ENCODE measurements around the gene ADAM15.

The ADAM15 gene

DNA sequence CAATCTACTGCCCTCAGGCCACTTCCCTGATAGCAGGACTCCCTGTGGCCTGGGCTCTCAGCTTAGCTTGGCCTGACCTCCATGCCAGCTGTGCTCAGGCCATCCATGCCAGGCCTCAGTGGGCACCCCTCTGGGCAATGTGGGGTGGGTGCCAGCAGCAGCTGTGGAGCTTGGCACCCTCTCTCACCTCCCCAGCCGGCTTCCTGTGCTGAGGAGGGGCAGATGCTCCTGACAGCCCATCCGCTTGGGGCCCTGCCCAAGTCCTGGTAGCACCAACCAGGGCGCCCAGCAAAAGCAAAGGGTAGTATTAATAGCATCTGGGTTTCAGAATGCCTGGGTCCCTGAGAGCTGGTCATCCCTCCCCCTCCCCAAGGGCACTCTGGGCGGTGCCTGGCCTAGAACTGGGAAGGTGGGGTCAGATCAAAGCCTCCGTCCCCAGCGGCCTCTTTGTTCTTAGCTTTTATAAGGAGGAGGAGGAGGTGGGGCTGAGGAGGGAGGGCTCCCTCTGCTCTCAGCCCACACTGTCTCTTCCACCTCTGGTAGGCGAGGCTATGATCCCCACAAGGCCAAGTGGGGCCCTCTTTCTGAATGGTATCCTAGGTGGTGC is 18.5 kb downstream of the ADAM15 start:
- no peak overlapping the region for H3K9ac ChIP-seq (ENCODE audit: low read depth, low read length, poor library complexity, severe bottlenecking)
- no peaks in the 10 kb centered on the region for H3K9me2 ChIP-seq (replicated peaks; ENCODE audit: low read depth, low read length)
- no peaks in the 10 kb centered on the region for H3K9me3 ChIP-seq (ENCODE audit: insufficient read depth, low read depth, low read length)
- H3K4me3 ChIP-seq (ENCODE audit: low read length, poor library complexity, severe bottlenecking), result no peak overlapping the region
- H3K27me3 ChIP-seq (ENCODE audit: insufficient read depth, low read length, poor library complexity, severe bottlenecking), result no peaks in the 10 kb centered on the region
- H3F3A ChIP-seq (ENCODE audit: low read depth), result no peaks in the 10 kb centered on the region
- peaks cover 7% of the 10 kb centered on the region for H4K20me1 ChIP-seq (ENCODE audit: insufficient read depth, low read length, poor library complexity, severe bottlenecking)
- H3K4me2 ChIP-seq (ENCODE audit: low read depth, low read length, poor library complexity, severe bottlenecking), result no peak overlapping the region
- peaks cover 43% of the 10 kb centered on the region for H3K4me1 ChIP-seq (ENCODE audit: insufficient read depth, low read length, poor library complexity, severe bottlenecking)
- no peak overlapping the region for H2AFZ ChIP-seq (ENCODE audit: low read length)
- no peaks in the 10 kb centered on the region for H3K36me3 ChIP-seq (ENCODE audit: insufficient read depth, low read length)
- H3K79me2 ChIP-seq (ENCODE audit: insufficient read depth, low read length), result peaks cover 19% of the 10 kb centered on the region
- TF ChIP-seq, protein P1, sequence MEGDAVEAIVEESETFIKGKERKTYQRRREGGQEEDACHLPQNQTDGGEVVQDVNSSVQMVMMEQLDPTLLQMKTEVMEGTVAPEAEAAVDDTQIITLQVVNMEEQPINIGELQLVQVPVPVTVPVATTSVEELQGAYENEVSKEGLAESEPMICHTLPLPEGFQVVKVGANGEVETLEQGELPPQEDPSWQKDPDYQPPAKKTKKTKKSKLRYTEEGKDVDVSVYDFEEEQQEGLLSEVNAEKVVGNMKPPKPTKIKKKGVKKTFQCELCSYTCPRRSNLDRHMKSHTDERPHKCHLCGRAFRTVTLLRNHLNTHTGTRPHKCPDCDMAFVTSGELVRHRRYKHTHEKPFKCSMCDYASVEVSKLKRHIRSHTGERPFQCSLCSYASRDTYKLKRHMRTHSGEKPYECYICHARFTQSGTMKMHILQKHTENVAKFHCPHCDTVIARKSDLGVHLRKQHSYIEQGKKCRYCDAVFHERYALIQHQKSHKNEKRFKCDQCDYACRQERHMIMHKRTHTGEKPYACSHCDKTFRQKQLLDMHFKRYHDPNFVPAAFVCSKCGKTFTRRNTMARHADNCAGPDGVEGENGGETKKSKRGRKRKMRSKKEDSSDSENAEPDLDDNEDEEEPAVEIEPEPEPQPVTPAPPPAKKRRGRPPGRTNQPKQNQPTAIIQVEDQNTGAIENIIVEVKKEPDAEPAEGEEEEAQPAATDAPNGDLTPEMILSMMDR (conservative IDR thresholded peaks at IDR 0.05; ENCODE audit: low read length), result no peak
- no peak for TF ChIP-seq EZH2phosphoT487 (IDR thresholded peaks at IDR 0.05; ENCODE audit: borderline replicate concordance)

DNA sequence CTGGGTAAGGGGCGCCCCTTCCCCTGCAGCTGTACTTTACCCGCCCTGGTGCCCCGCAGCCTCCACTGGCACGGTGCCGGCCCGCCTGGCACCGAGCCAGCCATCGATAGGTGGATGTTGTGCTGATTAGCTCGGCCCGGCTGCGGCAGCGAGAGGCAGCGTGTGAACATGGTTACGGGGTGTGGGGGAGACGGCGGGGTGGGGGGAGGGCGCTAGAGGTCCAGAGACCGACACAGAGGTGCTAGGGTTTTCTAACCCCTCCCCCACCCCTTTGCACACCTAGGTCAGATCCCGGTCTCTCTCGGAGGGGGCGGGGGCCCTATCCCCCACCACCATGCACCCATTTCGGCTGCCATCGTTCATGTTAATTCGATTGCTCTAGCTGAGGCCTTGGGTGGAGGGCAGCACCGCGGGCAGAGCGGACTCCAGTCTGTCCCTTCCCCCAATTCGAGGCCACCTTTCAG is 19.1 kb downstream of the ADAM15 start:
- H3K27me3 ChIP-seq (ENCODE audit: insufficient read depth, low read length, poor library complexity, severe bottlenecking), result no peaks in the 10 kb centered on the region
- no peaks in the 10 kb centered on the region for H3K36me3 ChIP-seq (ENCODE audit: insufficient read depth, low read length)
- TF ChIP-seq, protein P1 (conservative IDR thresholded peaks at IDR 0.05; ENCODE audit: low read length), result no peak
- no peak for TF ChIP-seq EZH2phosphoT487 (IDR thresholded peaks at IDR 0.05; ENCODE audit: borderline replicate concordance)
- H3K9me3 ChIP-seq (ENCODE audit: insufficient read depth, low read depth, low read length), result no peaks in the 10 kb centered on the region
- H3K9me2 ChIP-seq (replicated peaks; ENCODE audit: low read depth, low read length), result no peaks in the 10 kb centered on the region
- peaks cover 44% of the 10 kb centered on the region for H3K4me1 ChIP-seq (ENCODE audit: insufficient read depth, low read length, poor library complexity, severe bottlenecking)
- H3K4me3 ChIP-seq (ENCODE audit: low read length, poor library complexity, severe bottlenecking), result no peak overlapping the region
- H3K4me2 ChIP-seq (ENCODE audit: low read depth, low read length, poor library complexity, severe bottlenecking), result no peak overlapping the region
- no peak overlapping the region for H3K9ac ChIP-seq (ENCODE audit: low read depth, low read length, poor library complexity, severe bottlenecking)
- no peak overlapping the region for H2AFZ ChIP-seq (ENCODE audit: low read length)
- H4K20me1 ChIP-seq (ENCODE audit: insufficient read depth, low read length, poor library complexity, severe bottlenecking), result peaks cover 1% of the 10 kb centered on the region
- H3F3A ChIP-seq (ENCODE audit: low read depth), result no peaks in the 10 kb centered on the region
- peaks cover 13% of the 10 kb centered on the region; the same call in 1 of the 2 replicates for H3K79me2 ChIP-seq (ENCODE audit: insufficient read depth, low read length)

DNA sequence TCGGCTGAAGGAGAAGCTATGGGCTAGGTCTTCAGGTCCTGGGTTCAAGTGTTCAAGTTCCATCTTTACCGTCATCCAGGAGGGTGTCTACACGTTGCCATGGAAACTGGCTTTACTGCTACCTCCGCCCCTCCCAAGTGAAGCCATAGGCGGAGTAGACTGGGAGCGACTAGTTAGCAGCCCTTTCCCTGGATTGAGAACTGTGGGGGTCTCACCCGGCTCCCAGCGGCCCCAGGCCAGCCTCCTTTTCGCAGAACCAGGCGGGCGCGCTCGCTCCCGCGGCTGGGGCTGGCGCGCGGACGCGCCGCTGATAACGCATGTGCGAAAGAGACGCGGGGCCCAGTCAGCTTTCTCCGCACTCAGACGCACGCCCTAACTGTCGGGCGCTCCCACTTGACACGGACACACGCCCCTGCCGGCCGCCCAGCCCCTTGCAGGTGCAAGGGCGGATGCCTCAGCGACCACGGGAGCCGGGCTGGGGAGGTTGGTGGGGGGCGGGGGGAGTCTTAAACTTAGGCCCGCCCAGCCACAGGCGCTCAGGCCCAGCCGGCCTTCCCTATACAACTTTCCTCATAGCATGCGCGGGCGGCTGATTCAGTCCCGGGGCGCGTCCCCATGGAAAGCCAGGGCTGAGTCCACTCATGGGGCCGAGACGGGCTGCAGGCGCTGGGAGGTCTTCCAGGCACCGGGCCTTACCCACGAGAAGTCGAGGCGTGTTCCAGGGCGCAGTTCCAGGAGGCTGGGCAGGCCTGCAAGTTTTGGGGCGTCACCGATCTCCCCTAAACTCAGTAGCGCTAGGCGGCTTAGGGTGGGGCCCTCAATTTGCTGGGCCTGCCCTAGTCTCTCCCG is 19.8 kb downstream of the ADAM15 start:
- peaks cover 11% of the 10 kb centered on the region; the same call in 1 of the 2 replicates for H3K79me2 ChIP-seq (ENCODE audit: insufficient read depth, low read length)
- H3K27me3 ChIP-seq (ENCODE audit: insufficient read depth, low read length, poor library complexity, severe bottlenecking), result no peaks in the 10 kb centered on the region
- H2AFZ ChIP-seq (ENCODE audit: low read length), result no peak overlapping the region
- H4K20me1 ChIP-seq (ENCODE audit: insufficient read depth, low read length, poor library complexity, severe bottlenecking), result no peaks in the 10 kb centered on the region
- no peak overlapping the region for H3K4me3 ChIP-seq (ENCODE audit: low read length, poor library complexity, severe bottlenecking)
- H3K9me3 ChIP-seq (ENCODE audit: insufficient read depth, low read depth, low read length), result no peaks in the 10 kb centered on the region
- H3K4me2 ChIP-seq (ENCODE audit: low read depth, low read length, poor library complexity, severe bottlenecking), result no peak overlapping the region
- no peaks in the 10 kb centered on the region for H3K9me2 ChIP-seq (replicated peaks; ENCODE audit: low read depth, low read length)
- peaks cover 51% of the 10 kb centered on the region for H3K4me1 ChIP-seq (ENCODE audit: insufficient read depth, low read length, poor library complexity, severe bottlenecking)
- H3F3A ChIP-seq (ENCODE audit: low read depth), result no peaks in the 10 kb centered on the region
- no peak for TF ChIP-seq EZH2phosphoT487 (IDR thresholded peaks at IDR 0.05; ENCODE audit: borderline replicate concordance)
- TF ChIP-seq, protein P1 (conservative IDR thresholded peaks at IDR 0.05; ENCODE audit: low read length), result no peak
- H3K36me3 ChIP-seq (ENCODE audit: insufficient read depth, low read length), result no peaks in the 10 kb centered on the region
- H3K9ac ChIP-seq (ENCODE audit: low read depth, low read length, poor library complexity, severe bottlenecking), result no peak overlapping the region

All from Loucy (cell line).